Measurements from ENCODE around the gene LRRC23. TPM values are rescaled to one million over a fixed set of nuclear protein-coding genes. Genes with fewer than 3 reads are reported as not detected.

LRRC23 gene
- total and polyA plus RNA-seq, 2 of the 13 experiments (the other 11 are each of a cell fraction or from before 2014, with no cell fraction given), result 6.0 to 7.8 TPM

DNA sequence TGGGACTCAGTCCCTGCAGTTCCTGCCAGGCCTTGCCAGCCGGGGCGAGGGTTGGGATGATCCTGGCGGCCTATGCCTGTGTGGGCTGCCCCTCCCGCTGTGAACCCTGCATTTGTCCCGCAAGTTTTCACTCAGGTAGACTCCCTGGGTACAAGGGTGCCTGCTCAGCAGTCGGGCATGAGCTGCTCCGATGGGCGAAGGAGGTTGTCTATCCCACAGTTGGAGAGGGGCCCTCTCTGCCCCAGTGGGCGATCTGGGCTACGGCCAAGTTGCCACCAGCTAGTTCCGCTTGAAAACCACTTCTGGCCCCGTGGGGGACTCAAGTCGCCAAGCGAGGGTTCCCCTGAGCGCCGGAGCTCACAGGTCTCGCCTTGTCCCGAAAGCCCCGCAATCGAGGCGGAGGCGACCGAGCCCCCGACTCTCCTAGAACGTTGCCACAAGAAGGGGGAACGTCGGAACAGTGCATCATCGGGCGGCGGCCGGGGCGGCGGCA is 37.7 kb upstream of the LRRC23 start (continued):
- TF ChIP-seq SMARCE1 (IDR thresholded peaks at IDR 0.05; ENCODE audit: borderline replicate concordance) (no peak), CBX2 (IDR thresholded peaks at IDR 0.05; ENCODE audit: low read depth, low read length) (no peak), CBX2 (CRISPR knock-in tag; IDR thresholded peaks at IDR 0.05; ENCODE audit: low read depth) (no peak), MYC (CRISPR knock-in tag; IDR thresholded peaks at IDR 0.05; ENCODE audit: borderline replicate concordance) (0 out of 2 replicates have a peak, but pooled peaks have one; percentile 5), TRIM24 (CRISPR knock-in tag; IDR thresholded peaks at IDR 0.05) (no peak), ZNF660 (CRISPR knock-in tag; IDR thresholded peaks at IDR 0.05; ENCODE audit: borderline replicate concordance, low read depth) (no peak), ZNF572 (CRISPR knock-in tag; IDR thresholded peaks at IDR 0.05) (0 out of 2 replicates have a peak, but pooled peaks have one; percentile 36), HNF4G (IDR thresholded peaks at IDR 0.05; ENCODE audit: borderline replicate concordance, low read depth, low read length) (no peak), HNF4G (CRISPR knock-in tag; IDR thresholded peaks at IDR 0.05; ENCODE audit: borderline replicate concordance, low read depth) (no peak), ZNF703 (CRISPR knock-in tag; IDR thresholded peaks at IDR 0.05; ENCODE audit: borderline replicate concordance) (no peak), MTA3 (CRISPR knock-in tag; IDR thresholded peaks at IDR 0.05) (no peak), ZFP41 (CRISPR knock-in tag; IDR thresholded peaks at IDR 0.05; ENCODE audit: borderline replicate concordance) (no peak), SP1 (IDR thresholded peaks at IDR 0.05) (no peak), SP1 (CRISPR knock-in tag; IDR thresholded peaks at IDR 0.05) (no peak), ZNF746 (CRISPR knock-in tag; IDR thresholded peaks at IDR 0.05) (0 out of 2 replicates have a peak, but pooled peaks have one; percentile 16), ZSCAN22 (CRISPR knock-in tag; IDR thresholded peaks at IDR 0.05) (no peak), POLR2AphosphoS5 (IDR thresholded peaks at IDR 0.05; ENCODE audit: low read depth, low read length) (no peak)
- TF ChIP-seq, protein P1, sequence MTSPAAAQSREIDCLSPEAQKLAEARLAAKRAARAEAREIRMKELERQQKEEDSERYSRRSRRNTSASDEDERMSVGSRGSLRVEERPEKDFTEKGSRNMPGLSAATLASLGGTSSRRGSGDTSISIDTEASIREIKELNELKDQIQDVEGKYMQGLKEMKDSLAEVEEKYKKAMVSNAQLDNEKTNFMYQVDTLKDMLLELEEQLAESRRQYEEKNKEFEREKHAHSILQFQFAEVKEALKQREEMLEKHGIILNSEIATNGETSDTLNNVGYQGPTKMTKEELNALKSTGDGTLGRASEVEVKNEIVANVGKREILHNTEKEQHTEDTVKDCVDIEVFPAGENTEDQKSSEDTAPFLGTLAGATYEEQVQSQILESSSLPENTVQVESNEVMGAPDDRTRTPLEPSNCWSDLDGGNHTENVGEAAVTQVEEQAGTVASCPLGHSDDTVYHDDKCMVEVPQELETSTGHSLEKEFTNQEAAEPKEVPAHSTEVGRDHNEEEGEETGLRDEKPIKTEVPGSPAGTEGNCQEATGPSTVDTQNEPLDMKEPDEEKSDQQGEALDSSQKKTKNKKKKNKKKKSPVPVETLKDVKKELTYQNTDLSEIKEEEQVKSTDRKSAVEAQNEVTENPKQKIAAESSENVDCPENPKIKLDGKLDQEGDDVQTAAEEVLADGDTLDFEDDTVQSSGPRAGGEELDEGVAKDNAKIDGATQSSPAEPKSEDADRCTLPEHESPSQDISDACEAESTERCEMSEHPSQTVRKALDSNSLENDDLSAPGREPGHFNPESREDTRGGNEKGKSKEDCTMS (CRISPR knock-in tag; conservative IDR thresholded peaks at IDR 0.05), result no peak
- TF ChIP-seq, protein P2, sequence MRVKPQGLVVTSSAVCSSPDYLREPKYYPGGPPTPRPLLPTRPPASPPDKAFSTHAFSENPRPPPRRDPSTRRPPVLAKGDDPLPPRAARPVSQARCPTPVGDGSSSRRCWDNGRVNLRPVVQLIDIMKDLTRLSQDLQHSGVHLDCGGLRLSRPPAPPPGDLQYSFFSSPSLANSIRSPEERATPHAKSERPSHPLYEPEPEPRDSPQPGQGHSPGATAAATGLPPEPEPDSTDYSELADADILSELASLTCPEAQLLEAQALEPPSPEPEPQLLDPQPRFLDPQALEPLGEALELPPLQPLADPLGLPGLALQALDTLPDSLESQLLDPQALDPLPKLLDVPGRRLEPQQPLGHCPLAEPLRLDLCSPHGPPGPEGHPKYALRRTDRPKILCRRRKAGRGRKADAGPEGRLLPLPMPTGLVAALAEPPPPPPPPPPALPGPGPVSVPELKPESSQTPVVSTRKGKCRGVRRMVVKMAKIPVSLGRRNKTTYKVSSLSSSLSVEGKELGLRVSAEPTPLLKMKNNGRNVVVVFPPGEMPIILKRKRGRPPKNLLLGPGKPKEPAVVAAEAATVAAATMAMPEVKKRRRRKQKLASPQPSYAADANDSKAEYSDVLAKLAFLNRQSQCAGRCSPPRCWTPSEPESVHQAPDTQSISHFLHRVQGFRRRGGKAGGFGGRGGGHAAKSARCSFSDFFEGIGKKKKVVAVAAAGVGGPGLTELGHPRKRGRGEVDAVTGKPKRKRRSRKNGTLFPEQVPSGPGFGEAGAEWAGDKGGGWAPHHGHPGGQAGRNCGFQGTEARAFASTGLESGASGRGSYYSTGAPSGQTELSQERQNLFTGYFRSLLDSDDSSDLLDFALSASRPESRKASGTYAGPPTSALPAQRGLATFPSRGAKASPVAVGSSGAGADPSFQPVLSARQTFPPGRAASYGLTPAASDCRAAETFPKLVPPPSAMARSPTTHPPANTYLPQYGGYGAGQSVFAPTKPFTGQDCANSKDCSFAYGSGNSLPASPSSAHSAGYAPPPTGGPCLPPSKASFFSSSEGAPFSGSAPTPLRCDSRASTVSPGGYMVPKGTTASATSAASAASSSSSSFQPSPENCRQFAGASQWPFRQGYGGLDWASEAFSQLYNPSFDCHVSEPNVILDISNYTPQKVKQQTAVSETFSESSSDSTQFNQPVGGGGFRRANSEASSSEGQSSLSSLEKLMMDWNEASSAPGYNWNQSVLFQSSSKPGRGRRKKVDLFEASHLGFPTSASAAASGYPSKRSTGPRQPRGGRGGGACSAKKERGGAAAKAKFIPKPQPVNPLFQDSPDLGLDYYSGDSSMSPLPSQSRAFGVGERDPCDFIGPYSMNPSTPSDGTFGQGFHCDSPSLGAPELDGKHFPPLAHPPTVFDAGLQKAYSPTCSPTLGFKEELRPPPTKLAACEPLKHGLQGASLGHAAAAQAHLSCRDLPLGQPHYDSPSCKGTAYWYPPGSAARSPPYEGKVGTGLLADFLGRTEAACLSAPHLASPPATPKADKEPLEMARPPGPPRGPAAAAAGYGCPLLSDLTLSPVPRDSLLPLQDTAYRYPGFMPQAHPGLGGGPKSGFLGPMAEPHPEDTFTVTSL (CRISPR knock-in tag; IDR thresholded peaks at IDR 0.05; ENCODE audit: borderline replicate concordance), result no peak
- TF ChIP-seq, protein P3, sequence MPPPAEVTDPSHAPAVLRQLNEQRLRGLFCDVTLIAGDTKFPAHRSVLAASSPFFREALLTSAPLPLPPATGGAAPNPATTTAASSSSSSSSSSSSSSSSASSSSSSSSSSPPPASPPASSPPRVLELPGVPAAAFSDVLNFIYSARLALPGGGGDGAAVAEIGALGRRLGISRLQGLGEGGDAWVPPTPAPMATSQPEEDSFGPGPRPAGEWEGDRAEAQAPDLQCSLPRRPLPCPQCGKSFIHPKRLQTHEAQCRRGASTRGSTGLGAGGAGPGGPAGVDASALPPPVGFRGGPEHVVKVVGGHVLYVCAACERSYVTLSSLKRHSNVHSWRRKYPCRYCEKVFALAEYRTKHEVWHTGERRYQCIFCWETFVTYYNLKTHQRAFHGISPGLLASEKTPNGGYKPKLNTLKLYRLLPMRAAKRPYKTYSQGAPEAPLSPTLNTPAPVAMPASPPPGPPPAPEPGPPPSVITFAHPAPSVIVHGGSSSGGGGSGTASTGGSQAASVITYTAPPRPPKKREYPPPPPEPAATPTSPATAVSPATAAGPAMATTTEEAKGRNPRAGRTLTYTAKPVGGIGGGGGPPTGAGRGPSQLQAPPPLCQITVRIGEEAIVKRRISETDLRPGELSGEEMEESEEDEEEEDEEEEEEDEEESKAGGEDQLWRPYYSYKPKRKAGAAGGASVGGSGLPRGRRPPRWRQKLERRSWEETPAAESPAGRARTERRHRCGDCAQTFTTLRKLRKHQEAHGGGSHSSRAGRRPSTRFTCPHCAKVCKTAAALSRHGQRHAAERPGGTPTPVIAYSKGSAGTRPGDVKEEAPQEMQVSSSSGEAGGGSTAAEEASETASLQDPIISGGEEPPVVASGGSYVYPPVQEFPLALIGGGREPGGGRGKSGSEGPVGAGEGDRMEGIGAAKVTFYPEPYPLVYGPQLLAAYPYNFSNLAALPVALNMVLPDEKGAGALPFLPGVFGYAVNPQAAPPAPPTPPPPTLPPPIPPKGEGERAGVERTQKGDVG (CRISPR knock-in tag; IDR thresholded peaks at IDR 0.05; ENCODE audit: borderline replicate concordance), result no peak; the same call in 1 of the 2 replicates
